COLO668 (cell line): Measurements from ENCODE around the gene IRS2.

Experiments used
- DNase-seq: peaks from one replicate; lab custom pipeline; 2025; ENCODE audit not compliant: unreplicated experiment; lab: John Stamatoyannopoulos, UW

Gene IRS2

DNA sequence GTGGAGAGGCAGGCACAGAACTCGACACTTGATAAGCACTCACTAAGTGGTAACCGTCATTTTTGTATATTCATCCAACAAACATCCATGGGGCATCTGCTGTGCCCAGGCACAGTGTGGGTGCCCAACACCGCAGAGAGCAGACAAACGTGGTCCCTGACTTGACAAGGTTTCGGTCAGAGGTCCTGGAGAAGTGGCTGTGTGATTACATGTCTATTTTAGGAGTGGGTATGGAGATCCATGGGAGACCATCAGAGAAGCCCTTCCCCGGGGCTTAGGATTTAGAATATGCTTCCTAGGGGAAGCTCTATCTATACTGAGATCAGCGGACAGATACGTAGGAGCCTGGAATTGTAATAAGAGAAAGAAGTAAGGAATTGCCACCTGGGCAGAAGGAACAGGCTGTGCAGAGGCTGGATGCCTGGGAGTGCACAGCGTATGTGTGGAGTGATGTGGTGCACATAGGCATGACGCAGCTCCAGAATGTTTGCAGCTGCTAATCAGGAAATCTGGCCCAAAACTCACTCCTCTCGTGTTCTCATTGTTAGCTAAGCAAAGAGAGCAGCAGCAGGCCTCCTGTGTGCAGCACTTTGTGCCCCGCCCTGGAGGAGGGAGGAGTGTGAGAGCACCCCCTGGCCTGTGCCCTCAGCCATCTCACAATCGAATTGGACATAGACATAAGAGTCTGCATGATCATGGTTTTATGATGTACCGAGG, 23.0 kb upstream of the IRS2 start:
- peak; percentile 30 for DNase-seq

DNA sequence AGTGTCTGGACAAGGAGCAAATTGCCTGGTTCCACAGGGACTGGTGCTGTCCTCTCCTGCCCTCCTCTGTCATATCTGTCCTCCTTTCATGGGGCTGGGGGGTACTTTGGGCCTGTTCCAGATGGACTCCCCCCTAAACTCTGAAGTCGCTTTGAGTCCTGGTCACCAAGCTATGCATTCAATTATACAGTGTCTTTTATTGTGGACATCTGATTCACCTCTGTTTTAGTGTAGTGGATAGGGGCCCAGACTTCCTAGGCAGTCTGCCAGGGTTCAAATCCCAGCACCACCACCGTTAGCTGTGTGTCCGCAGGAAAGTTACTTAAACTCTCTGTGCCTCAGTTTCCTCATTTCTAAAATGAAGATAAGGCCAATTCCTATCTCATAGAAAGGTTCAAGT, 21.0 kb upstream of the IRS2 start:
- DNase-seq: no peak

DNA sequence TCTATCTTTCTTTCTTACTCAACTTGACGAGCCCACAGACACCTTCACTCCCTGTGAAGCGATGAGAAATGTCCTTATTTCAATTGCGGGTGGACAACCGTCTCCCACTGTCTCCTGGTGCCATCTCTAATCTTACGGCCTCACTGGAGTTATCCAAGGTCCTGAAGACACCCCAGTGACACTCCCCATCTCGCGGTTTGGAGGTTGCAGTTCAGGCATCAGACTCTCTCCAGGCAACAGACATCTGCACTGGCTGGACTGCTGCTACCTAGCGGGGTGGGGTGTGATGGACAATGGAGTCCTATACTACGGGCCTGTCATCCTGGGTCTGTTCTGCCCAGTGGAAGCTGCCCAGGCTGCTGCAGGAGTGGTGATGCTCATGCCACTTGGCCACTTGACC, 18.3 kb upstream of the IRS2 start:
- no peak for DNase-seq

DNA sequence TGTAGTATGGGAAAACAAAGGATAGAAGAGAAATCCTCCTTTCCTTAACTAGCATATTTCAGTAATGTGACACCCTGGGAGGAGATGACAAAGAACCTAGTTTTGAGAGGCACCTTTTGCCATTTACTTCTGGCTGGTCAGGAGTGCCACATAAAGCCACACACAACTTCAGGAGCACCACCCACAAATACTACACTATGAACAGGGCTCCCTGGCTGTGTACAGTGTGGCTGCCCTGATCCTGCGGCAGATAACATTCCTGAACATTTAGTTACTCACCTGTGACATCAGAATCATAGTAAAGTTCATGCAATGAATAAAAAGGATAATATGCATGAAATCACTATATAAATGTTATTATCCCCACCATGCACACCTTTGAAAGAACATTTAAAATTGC, 17.4 kb upstream of the IRS2 start:
- no peak for DNase-seq

DNA sequence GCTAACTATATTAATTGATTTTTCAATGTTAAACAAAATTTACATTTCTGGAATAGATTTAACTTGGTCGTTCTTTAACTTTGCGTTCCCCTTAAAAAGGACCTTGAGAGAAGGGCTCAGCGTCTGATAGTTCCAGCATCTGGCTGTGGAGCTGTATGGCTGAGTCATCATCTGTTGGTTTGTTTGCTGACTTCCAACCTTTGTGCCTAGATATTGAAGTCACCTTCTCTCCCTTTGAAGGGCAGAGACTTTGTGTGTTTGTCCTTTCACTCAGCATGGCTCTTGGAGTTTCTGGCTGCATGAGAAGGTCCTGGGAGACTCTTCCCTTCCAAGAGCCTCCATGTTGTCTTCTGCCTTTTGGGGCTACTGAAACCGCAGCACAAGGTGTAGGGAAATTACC, 16.6 kb upstream of the IRS2 start:
- DNase-seq: peak; percentile 61

DNA sequence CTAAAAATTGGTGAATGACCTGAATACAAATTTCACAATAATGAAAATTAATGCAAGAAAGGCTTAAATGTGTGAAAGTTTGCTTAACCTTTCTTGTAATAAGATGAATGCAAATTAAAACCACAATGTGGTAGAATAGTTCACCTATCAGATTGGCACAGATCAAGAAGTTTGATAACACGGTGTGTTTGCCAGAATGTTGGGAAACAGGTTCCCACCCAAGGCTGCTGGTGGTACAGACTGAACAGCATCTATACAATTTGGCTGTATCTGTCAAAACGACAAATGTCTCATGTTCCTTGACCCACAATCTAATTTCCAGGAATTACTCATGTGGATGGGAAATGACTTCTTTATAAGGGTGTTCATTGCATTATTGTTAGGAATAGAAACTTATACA, 8.6 kb upstream of the IRS2 start:
- DNase-seq: no peak

DNA sequence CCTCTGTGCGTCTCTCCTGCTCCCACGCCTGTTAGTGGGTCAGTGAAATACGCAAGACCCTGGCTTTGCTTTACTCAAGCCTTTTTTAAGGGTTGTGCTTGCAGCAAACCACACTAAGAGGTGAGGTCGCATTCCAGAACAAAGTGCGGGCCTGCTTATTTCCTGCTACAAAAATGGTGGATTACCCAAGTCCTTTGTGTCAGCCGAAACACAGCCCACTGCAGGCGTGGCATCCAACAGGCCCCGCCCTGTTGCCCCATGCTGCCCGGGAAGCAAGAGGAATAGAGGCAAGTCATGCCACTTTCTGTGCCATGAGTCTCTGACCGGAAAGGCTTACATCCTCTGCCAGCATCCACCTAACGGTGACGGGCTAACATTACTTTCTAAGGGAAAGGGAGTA, 7.7 kb upstream of the IRS2 start:
- DNase-seq: no peak

DNA sequence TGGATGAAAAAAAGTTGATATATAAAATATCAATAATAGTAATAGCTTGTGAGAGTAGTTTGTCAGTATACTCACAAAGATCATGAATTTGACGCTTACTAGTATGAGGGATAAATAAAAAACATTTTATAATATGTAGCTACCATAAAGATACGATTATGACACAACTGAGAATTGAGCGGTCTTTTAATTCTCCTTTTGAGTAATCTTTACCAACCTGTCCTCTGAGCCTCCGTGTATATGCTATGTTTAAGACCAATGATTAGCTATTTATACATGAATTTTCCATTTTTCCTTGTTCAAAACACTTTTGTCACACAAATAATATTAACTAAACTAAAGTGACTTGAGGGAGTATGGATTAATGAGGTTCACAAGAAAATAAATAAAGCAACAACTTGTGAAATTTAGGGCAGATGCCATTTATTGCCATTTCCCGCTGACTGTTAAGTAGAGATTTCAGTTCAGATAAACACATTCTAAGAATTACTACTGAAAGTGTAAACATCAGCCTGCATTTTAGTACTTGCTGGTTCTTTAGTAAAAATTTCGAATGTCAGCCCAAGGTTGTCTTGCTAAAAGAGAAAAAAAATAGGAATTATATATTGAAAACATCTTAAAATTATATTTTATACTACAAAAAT, 6.2 kb upstream of the IRS2 start:
- DNase-seq: no peak

DNA sequence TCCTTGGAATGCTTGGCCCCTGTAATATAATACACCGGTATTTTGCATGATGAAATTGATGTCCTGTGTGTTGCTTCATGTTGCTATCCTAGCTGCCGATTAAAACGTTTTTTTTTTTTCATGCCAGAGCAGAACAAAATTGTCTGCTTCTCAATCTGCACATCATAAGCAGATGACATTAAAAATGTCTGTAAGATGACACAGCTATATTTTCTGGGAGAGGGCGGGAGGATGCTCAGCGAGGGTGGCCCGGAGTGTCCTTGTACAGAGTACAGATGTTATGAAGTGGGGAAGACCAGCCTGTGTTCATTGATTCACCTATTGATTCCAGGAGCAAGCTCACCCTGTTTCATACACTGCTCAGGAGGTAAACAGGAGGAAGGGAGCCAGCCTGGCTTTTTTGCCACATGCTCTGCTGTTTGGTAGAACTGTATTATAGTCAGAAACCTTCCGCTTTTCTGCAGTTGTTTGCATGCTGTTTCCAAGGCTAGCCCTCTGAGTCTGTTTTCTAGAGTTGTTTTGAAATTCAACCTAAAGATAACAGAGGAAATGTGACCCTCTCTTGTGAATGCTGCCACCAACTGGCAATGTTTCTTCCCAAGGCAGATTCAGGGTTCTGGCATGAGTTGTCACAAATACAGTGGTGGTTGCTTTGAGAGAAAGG, 4.7 kb upstream of the IRS2 start:
- peak; percentile 81 for DNase-seq

DNA sequence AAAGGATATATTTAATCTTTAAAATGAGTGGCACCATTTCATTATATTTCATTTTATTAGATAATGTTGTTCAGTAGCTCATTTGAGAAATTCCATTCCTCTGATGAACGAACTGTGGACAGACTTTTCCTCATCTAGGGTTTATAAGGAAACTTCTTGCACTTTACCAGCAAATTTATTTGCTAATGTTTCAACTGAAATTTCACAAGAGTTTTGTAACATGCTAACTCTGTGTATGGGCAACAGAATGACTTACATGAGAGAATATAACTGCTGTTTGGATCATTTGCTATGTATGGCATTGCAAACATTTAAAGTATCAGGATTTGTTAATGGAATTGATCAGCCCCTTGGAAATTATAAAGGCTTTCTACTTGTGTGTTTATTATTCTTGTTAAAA, 3.7 kb upstream of the IRS2 start:
- DNase-seq: no peak

DNA sequence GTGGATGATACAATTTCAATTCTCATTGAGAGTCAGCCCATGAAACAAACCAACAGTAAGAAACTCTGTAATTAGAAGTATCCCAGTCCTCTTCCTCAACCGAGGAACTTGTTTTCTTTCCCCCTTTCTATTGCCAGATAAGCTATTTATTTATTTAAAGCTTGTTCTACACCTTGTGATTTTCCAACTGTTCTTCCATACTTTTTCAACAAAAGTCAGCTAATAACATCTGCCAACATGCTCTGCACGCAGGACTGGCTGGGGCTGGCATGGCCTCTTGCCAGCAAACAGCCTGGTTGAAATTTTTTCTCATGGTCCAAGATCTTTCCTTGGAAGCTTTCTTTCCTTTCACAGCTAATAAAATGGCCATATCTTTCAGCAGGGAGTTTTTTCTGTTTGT, 2.9 kb upstream of the IRS2 start:
- peak; percentile 49 for DNase-seq

DNA sequence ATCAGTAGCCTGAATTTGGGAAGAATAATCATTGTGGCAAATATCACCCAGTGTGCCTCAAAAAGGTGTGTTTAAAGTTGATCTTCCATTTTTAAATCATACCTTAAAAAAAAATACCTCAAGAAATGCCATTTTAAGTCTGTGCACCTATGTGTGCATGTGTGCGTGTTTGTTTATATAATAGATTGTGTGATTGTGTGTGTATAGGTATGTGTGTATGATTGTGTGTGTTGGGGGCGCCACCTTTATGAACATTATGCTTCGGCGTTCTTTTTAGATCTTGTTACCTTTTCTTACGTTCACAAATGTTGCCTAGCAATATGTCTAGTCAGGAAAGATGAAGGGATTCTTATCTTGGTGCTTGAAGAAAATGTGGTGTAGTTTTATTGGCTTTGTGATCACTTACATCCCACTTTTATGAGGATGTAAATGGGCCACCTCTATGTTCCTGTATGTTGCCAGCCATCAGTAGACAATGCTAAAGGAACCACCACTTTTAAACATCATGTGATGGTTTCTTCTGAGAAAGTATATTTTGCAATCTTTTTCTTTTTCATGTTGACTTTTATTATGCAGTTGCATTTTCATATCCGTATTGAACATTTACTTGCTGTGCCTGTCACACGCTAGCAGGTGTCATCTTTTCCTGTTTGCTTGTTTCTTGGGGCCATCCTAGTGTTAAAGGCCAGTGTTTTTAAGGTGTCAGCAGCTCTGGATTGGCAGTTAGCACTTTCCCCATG, 2.2 kb upstream of the IRS2 start:
- DNase-seq: no peak

DNA sequence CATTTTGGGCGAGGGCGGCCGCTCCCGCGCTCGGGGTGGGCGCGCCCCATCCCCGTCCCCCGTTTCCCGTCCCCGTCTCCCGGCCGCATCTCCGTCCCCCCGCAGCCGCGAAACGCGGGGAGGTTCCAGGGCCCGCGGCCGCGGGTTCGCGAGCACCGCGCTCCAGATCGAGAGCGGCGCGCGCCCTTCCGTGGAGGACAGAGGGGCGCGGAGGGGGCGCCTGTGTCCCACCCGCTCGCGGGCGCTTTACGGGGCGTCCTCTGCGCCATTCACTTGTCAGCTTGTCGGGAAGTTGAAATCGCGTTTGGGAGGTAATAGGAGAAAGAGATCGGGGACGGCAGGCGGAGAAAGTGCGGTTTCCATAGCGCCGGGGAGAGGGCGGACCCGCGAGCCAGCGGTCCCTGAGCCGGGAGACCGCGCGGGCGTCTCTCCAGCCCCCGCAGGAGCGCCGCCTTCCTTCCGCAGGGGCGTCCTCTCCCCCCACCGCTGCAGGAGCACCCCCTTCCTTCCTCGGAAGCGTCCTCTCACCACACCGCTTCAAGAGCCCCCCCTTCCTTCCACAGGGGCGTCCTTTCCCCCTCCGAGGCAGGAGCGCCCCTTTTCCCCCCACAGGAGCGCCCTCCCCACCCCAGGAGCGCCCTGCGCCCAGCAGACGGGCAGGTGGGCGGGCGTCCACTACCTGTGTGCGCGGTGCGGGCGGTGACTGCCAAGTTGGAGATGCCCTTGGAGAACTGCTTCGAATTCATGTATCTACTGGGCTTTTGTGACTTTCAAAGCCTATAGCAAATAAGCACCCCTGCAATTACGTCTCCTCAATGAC, 962 bp upstream of the IRS2 start:
- DNase-seq: peak; percentile 90

DNA sequence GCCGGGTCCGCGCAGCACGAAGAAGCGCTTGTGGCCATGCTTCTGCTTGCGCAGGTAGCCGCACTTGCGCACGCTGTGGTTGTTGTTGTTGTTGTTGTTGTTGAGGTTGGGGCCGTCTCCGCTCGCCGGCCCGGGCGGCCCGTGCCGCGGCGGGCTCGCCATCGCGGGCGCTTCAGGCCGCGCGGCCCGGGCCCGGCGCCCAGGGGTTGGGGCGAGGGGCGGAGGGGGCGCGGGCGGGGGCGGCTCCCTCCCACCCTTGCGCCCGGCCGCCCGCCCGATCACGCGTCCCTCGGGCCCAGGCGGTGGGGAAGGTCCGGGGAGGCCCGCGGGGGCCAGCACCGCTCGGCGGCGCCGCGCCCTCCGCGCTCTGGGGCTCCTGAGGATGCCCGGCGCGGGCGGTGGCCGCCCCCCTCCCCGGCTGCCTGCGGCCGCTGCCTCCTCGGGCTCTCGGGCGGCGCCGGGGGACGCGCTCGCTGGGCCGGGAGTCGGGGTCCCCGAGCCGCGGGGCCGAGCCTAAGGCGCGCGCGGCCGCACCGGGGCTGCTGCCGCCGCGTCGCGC, 412 bp downstream of the IRS2 start:
- DNase-seq: peak; percentile 91

DNA sequence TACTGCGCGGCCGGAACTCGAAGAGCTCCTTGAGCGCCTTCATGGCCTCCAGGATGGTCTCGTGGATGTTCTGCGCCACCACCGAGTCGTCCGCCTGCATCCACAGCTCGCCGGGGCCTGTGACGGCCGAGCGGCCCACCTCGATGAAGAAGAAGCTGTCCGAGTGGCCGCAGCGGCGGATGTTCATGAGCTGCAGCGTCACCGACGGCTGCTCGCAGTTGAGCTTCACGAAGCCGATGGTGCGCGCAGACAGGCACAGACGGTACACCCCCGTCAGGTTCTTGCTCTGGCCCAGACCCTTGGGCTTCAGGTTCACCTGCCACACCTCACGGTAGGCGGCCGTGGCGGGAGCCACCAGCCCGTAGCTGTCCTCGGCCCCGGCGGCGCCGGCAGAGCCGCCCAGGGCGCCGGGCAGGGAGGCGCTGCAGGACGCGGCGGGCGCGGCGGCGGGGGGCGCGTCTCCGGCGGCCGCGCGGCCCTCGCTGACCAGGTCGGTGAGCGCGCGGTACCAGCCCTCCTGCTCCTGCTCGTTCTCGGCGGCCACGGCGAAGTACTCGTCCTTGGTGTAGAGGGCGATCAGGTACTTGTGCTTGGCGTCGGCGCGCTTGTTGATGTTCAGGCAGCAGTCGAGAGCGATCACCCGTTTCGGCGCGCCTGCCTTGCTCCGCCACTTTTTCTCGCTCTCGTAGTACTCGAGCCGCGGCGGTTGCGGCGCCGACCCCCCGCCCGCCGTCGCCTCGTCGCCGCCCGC, 1.1 kb downstream of the IRS2 start:
- DNase-seq: peak; percentile 92

DNA sequence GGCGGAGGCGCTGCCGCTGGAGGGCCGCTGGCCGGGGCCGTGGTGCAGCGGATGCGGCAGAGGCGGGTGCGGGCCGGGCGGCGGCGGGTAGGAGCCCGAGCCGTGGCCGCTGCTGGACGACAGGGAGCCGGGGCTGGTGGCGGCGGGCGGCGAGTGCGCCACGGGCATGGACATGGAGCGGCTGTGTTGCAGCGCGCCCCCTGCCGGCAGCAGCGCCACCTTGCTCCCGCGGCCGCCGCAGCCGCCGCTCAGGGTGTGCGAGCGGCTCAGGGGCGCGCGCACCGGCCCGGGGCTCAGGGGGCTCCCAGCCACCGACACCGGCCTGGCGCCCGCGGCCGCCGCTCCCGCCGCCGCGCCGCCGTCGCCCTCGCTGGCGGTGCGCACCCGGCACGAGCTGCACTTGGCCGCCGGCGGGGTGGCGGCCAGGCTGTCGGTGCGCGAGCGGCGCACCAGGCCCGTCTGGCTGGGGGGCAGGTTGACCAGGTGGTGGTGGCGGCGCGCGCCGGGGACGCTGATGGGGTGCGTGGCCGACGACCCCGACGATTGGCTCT, 1.7 kb downstream of the IRS2 start:
- peak; percentile 97 for DNase-seq

DNA sequence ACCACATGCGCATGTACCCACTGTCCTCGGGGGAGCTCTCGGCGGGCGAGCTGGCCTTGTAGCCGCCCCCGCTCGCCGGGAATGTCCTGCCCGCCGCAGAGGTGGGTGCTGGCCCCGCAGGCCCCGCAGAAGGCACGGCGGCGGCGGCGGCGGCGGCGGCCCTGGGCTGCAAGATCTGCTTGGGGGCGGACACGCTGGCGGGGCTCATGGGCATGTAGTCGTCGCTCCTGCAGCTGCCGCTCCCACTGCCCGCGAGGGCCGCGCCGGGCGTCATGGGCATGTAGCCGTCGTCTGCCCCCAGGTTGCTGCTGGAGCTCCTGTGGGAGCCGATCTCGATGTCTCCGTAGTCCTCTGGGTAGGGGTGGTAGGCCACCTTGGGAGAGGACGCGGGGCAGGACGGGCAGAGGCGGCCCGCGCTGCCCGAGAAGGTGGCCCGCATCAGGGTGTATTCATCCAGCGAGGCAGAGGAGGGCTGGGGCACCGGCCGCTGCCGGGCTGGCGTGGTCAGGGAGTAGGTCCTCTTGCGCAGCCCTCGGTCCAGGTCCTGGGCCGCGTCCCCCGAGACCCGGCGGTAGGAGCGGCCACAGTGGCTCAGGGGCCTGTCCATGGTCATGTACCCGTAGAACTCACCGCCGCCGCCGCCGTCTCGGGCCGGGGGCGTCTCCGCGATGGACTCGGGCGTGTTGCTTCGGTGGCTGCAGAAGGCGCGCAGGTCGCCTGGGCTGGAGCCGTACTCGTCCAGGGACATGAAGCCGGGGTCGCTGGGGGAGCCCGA, 2.4 kb downstream of the IRS2 start:
- DNase-seq: peak; percentile 77

DNA sequence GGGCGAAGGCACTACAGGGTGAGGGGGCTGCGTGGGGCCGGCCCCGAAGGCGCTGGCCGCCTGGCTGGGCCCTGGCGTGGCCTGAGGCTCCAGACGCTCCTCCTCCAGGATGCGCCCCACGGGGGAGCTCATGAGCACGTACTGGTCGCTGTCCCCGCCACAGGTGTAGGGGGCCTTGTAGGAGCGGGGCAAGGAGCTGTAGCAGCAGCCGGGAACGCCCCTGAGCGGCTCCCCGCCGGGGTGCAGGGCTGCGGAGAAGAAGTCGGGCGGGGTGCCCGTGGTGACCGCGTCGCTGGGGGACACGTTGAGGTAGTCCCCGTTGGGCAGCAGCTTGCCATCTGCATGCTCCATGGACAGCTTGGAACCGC, 3.0 kb downstream of the IRS2 start:
- peak; percentile 89 for DNase-seq
